K562 (cell line): ENCODE measurements around the gene COX5A. TPM values are rescaled to one million over a fixed set of nuclear protein-coding genes. Genes with fewer than 3 reads are reported as not detected.
A peak's percentile ranks its signal among the peaks of the same experiment; 100 is the strongest.

Source experiments
- GATAD2B ChIP-seq: fragments of 450-650 bp; IDR thresholded peaks from 2 replicates; pipeline ENCODE4 v1.6.1; 2017; ENCODE audit warnings: mild to moderate bottlenecking, borderline replicate concordance
- HMGXB4 ChIP-seq: sonication (generic); formaldehyde crosslinking; IDR thresholded peaks from 2 replicates; pipeline ENCODE4 v1.8.1; 2023; ENCODE audit warnings: mild to moderate bottlenecking, missing genetic modification reagents
- NONO ChIP-seq, 2 experiments: fragments of 200-400 bp in 1 of 2; fragments of 450-650 bp in 1 of 2; formaldehyde crosslinking in 1 of 2; IDR thresholded peaks; 2 replicates each; pipeline ENCODE4 v1.6.1; 2017; ENCODE audit warnings: low read depth in 2 of 2, mild to moderate bottlenecking in 2 of 2, moderate library complexity in 2 of 2, low read length in 1 of 2
- SMARCA5 ChIP-seq: fragments of 450-650 bp; IDR thresholded peaks from 2 replicates; pipeline ENCODE4 v1.6.1; 2016
- SPI1 ChIP-seq: IDR thresholded peaks from 2 replicates; pipeline ENCODE4 v1.6.1; 2011; ENCODE audit warnings: low read depth, low read length, control low read depth, borderline replicate concordance
- TCFL5 ChIP-seq: fragments of 250-450 bp; sonication (Bioruptor Pico); conservative IDR thresholded peaks from 2 replicates; pipeline ENCODE4 v1.6.1; 2021; ENCODE audit warnings: mild to moderate bottlenecking, moderate library complexity, matching md5 sums
- ZC3H11A ChIP-seq: IDR thresholded peaks from 2 replicates; pipeline ENCODE4 v1.6.1; 2012; ENCODE audit warnings: low read depth, low read length, improper control_type of control experiment
- ZNF408 ChIP-seq: fragments of 250-450 bp; sonication (Bioruptor Pico); IDR thresholded peaks from 2 replicates; pipeline ENCODE4 v1.4.0; 2020; ENCODE audit warnings: low read depth, mild to moderate bottlenecking, moderate library complexity
- ZSCAN29 ChIP-seq: fragments of 450-650 bp; IDR thresholded peaks from 2 replicates; pipeline ENCODE4 v1.6.1; 2017
- polyA plus RNA-seq, 8 experiments: library from polyadenylated mRNA; depleted of rRNA in 4 of 8; stranded (reverse) in 5 of 8; unstranded in 3 of 8; fragments of >200 nt; fragmentation: Nextera tagmentation in 2 of 8; fragmentation: Illumina TruSeq in 1 of 8; extraction: Ambion mirVana in 2 of 8; extraction: Trizol in 1 of 8; gene quantifications; 2 replicates each; pipeline versions ENCODE4 v1.2.1 to v1.2.3, GENCODE V29; 2011 to 2014; ENCODE audit warnings: inconsistent platforms in 1 of 8, missing spikeins in 1 of 8
- total RNA-seq, 7 experiments: library from RNA; depleted of rRNA in 6 of 7; stranded (reverse); fragments of >200 nt in 6 of 7; fragmentation: Illumina TruSeq in 2 of 7; extraction: Trizol in 2 of 7; gene quantifications; 2 replicates each; pipeline versions ENCODE4 v1.2.1 to v1.2.3, GENCODE V29; 2011 to 2021; ENCODE audit warnings: low replicate concordance in 1 of 7
- TF ChIP-seq, protein P1 (sequence below), 2 experiments: fragments of 450-650 bp; IDR thresholded peaks; 2 replicates each; pipeline ENCODE4 v1.6.1; 2016; ENCODE audit warnings: mild to moderate bottlenecking in 2 of 2, borderline replicate concordance in 1 of 2, low read depth in 1 of 2, moderate library complexity in 1 of 2
- TF ChIP-seq, protein P2 (sequence below): fragments of 250-450 bp; sonication (Bioruptor Pico); IDR thresholded peaks from 2 replicates; pipeline ENCODE4 v1.4.0; 2020; ENCODE audit warnings: mild to moderate bottlenecking
- TF ChIP-seq, protein P3 (sequence below): fragments of 450-650 bp; IDR thresholded peaks from 2 replicates; pipeline ENCODE4 v1.6.1; 2017; ENCODE audit warnings: antibody characterized with exemption

Gene COX5A
- total and polyA plus RNA-seq, 9 of the 15 experiments (the other 6 are each of a cell fraction or from before 2014, with no cell fraction given) = 86.8 to 553 (median 371) TPM

DNA sequence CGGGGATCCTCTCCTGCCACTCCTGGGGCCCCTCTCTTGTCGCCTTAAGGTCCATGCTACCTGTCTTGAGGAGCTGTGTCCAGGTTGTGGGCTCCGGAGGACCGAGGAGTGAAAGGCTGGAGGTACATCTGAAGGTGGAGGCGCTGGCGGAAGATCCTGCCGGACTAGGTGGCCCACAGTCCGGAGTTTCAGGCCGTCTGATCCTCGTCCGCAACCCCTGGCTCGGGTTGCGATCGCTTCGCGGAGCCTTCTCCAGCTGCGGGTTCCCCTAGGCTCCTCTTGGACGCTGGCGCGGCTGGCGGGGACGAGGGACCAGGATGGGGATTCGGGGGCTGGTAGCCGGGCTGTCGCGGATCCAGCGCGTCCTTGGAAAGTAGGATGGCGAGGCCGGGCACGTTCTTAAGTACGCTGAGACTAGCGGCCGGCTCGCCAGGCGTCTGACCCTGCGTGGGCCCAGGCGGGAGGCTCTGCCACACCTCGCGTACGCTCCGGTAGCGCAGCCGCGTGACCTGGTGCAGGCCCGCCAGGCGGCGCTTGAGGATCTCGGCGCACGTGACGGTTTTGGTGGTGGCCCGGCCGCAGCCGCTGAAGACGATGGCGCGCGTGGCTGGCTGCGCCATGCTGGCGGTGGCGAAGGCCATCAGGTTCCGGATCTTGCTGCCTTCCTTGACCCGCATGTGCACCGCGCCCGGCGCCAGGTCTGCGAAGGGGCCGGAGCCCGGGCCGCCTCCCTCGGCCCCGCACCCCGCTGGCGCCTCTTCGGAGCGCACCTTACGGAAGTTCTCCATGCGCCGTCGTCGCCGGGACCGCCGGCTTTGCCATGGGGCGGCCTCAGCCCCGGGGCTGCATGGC is 18.1 kb upstream of the COX5A start (continued):
- TF ChIP-seq, protein P1, sequence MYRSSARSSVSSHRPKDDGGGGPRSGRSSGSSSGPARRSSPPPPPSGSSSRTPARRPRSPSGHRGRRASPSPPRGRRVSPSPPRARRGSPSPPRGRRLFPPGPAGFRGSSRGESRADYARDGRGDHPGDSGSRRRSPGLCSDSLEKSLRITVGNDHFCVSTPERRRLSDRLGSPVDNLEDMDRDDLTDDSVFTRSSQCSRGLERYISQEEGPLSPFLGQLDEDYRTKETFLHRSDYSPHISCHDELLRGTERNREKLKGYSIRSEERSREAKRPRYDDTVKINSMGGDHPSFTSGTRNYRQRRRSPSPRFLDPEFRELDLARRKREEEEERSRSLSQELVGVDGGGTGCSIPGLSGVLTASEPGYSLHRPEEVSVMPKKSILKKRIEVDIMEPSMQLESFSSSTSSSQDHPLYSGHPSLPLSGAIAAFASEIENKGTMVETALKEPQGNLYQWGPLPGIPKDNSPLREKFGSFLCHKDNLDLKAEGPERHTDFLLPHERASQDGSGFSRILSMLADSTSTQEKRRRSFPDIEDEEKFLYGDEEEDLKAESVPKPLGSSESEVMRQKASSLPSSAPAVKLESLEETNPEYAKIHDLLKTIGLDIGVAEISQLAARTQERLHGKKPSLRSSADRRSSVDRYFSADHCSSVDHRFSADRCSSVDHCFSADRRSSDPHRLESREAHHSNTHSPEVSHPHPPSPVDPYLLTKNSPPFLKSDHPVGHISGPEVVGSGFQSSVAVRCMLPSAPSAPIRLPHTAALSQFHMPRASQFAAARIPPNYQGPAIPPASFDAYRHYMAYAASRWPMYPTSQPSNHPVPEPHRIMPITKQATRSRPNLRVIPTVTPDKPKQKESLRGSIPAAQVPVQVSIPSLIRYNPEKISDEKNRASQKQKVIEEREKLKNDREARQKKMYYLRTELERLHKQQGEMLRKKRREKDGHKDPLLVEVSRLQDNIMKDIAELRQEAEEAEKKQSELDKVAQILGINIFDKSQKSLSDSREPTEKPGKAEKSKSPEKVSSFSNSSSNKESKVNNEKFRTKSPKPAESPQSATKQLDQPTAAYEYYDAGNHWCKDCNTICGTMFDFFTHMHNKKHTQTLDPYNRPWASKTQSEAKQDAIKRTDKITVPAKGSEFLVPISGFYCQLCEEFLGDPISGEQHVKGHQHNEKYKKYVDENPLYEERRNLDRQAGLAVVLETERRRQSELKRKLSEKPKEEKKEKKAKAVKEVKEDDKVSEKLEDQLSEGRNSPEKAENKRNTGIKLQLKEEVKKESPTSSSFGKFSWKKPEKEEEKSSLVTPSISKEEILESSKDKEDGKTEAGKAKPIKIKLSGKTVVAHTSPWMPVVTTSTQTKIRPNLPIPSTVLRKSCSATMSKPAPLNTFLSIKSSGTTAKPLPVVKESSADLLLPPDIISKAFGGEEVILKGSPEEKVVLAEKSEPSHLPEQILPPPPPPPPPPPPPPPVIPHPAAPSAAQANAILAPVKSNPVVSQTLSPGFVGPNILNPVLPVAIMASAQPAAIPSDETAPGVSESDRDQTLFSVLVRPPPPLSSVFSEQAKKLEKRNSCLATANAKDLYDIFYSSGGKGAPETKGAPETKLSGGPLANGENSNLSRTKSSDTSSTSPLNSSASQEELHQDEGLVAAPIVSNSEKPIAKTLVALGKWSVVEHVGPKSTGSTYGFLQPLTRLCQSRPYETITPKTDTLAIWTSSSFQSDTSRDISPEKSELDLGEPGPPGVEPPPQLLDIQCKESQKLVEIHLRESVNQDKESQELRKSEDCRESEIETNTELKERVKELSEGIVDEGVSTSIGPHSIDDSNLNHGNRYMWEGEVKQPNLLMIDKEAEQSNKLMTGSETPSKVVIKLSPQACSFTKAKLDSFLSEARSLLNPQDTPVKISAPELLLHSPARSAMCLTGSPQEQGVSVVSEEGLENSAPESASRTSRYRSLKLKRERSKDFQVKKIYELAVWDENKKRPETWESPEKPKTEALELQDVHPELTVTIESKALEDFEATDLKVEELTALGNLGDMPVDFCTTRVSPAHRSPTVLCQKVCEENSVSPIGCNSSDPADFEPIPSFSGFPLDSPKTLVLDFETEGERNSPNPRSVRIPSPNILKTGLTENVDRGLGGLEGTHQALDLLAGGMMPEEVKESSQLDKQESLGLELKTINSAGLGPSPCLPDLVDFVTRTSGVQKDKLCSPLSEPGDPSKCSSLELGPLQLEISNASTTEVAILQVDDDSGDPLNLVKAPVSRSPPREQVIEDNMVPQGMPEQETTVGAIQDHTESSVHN (IDR thresholded peaks at IDR 0.05; ENCODE audit: borderline replicate concordance in 1 of 2, low read depth in 1 of 2) = no peak
- TF ChIP-seq SMARCA5 (no peak), SPI1 (no peak), HMGXB4 (CRISPR knock-in tag) (peak; percentile 98), ZSCAN29 (no peak), NONO (IDR thresholded peaks at IDR 0.05; ENCODE audit: low read depth in 2 of 2, low read length in 1 of 2) (no peak; a peak in 1 of 4 replicates), GATAD2B (no peak), ZC3H11A (no peak), TCFL5 (CRISPR knock-in tag) (no peak), ZNF408 (CRISPR knock-in tag) (no peak)
- TF ChIP-seq, protein P2, sequence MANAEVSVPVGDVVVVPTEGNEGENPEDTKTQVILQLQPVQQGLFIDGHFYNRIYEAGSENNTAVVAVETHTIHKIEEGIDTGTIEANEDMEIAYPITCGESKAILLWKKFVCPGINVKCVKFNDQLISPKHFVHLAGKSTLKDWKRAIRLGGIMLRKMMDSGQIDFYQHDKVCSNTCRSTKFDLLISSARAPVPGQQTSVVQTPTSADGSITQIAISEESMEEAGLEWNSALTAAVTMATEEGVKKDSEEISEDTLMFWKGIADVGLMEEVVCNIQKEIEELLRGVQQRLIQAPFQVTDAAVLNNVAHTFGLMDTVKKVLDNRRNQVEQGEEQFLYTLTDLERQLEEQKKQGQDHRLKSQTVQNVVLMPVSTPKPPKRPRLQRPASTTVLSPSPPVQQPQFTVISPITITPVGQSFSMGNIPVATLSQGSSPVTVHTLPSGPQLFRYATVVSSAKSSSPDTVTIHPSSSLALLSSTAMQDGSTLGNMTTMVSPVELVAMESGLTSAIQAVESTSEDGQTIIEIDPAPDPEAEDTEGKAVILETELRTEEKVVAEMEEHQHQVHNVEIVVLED (CRISPR knock-in tag) = 0 out of 2 replicates have a peak, but pooled peaks have one; percentile 42
- TF ChIP-seq, protein P3, sequence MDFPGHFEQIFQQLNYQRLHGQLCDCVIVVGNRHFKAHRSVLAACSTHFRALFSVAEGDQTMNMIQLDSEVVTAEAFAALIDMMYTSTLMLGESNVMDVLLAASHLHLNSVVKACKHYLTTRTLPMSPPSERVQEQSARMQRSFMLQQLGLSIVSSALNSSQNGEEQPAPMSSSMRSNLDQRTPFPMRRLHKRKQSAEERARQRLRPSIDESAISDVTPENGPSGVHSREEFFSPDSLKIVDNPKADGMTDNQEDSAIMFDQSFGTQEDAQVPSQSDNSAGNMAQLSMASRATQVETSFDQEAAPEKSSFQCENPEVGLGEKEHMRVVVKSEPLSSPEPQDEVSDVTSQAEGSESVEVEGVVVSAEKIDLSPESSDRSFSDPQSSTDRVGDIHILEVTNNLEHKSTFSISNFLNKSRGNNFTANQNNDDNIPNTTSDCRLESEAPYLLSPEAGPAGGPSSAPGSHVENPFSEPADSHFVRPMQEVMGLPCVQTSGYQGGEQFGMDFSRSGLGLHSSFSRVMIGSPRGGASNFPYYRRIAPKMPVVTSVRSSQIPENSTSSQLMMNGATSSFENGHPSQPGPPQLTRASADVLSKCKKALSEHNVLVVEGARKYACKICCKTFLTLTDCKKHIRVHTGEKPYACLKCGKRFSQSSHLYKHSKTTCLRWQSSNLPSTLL = no peak
